ENCODE results near the gene MCTP2. TPM values are rescaled to one million over a fixed set of nuclear protein-coding genes. Genes with fewer than 3 reads are reported as not detected.

MCTP2 gene
- total RNA-seq, 2 donors from 2014 or later: 25.4 to 46.3 TPM

GRCh38 chr15:94263341-94264273 is 32.2 kb downstream of the MCTP2 start:
- Histone ChIP-seq H3K27me3 (replicated peaks; ENCODE audit: insufficient read depth) (no peaks in the 10 kb centered on the region), H3K4me1 (replicated peaks) (no peaks in the 10 kb centered on the region), H3K9me3 (no peaks in the 10 kb centered on the region), H3K4me3 (no peak overlapping the region), H3K27ac (no peak overlapping the region), H3K36me3 (no peaks in the 10 kb centered on the region)
- 79% methylated on average over 7 of the region's 7 CpGs for WGBS
- TF ChIP-seq POLR2AphosphoS5 (IDR thresholded peaks at IDR 0.05) (no peak), POLR2A (IDR thresholded peaks at IDR 0.05) (no peak), CTCF (IDR thresholded peaks at IDR 0.05) (no peak)
- no peak for DNase-seq (ENCODE audit: low spot score)
- intact Hi-C loops (cut with DNase I): no loop called here

GRCh38 chr15:94265009-94265408 is 33.6 kb downstream of the MCTP2 start:
- DNase-seq (ENCODE audit: low spot score): no peak
- no peak overlapping the region for H3K27ac ChIP-seq
- intact Hi-C loops (cut with DNase I): no loop called here
- no peaks in the 10 kb centered on the region for H3K4me1 ChIP-seq (replicated peaks)
- H3K4me3 ChIP-seq: no peak overlapping the region
- H3K27me3 ChIP-seq (replicated peaks; ENCODE audit: insufficient read depth): no peaks in the 10 kb centered on the region
- no peaks in the 10 kb centered on the region for H3K36me3 ChIP-seq
- TF ChIP-seq CTCF (IDR thresholded peaks at IDR 0.05) (no peak), POLR2AphosphoS5 (IDR thresholded peaks at IDR 0.05) (no peak), POLR2A (IDR thresholded peaks at IDR 0.05) (no peak)
- 68% methylated on average over 4 of the region's 4 CpGs for WGBS
- no peaks in the 10 kb centered on the region for H3K9me3 ChIP-seq

- no peak for TF ChIP-seq CTCF (IDR thresholded peaks at IDR 0.05)
- no peak for TF ChIP-seq POLR2AphosphoS5 (IDR thresholded peaks at IDR 0.05)
- TF ChIP-seq POLR2A (IDR thresholded peaks at IDR 0.05): no peak
- WGBS: 75% methylated on average over 6 of the region's 6 CpGs
Observed at GRCh38 chr15:94265982-94266381, 34.6 kb downstream of the MCTP2 start.

GRCh38 chr15:94266789-94267188 is 35.4 kb downstream of the MCTP2 start:
- no peak for TF ChIP-seq POLR2A (IDR thresholded peaks at IDR 0.05)
- intact Hi-C loops (cut with DNase I): no loop called here
- H3K4me3 ChIP-seq: no peak overlapping the region
- no peaks in the 10 kb centered on the region for H3K4me1 ChIP-seq (replicated peaks)
- no peaks in the 10 kb centered on the region for H3K27me3 ChIP-seq (replicated peaks; ENCODE audit: insufficient read depth)
- H3K27ac ChIP-seq: no peak overlapping the region
- no peaks in the 10 kb centered on the region for H3K36me3 ChIP-seq
- 72% methylated on average over 3 of the region's 3 CpGs for WGBS
- no peak for DNase-seq (ENCODE audit: low spot score)
- H3K9me3 ChIP-seq: no peaks in the 10 kb centered on the region

More at GRCh38 chr15:94265982-94266381, 34.6 kb downstream of the MCTP2 start:
- Histone ChIP-seq H3K4me3 (no peak overlapping the region), H3K9me3 (no peaks in the 10 kb centered on the region), H3K4me1 (replicated peaks) (no peaks in the 10 kb centered on the region), H3K27ac (no peak overlapping the region), H3K36me3 (no peaks in the 10 kb centered on the region), H3K27me3 (replicated peaks; ENCODE audit: insufficient read depth) (no peaks in the 10 kb centered on the region)
- DNase-seq (ENCODE audit: low spot score): no peak
- intact Hi-C loops (cut with DNase I): no loop called here

- no peak overlapping the region for H3K27ac ChIP-seq
- H3K27me3 ChIP-seq (replicated peaks; ENCODE audit: insufficient read depth): no peaks in the 10 kb centered on the region
- intact Hi-C loops (cut with DNase I): no loop called here
- no peaks in the 10 kb centered on the region for H3K36me3 ChIP-seq
- H3K4me3 ChIP-seq: no peak overlapping the region
- TF ChIP-seq POLR2AphosphoS5 (IDR thresholded peaks at IDR 0.05): no peak
- TF ChIP-seq POLR2A (IDR thresholded peaks at IDR 0.05): no peak
- no peaks in the 10 kb centered on the region for H3K9me3 ChIP-seq
- no peaks in the 10 kb centered on the region for H3K4me1 ChIP-seq (replicated peaks)
- no peak for DNase-seq (ENCODE audit: low spot score)
- WGBS: 93% methylated on average over 2 of the region's 2 CpGs
Observed at GRCh38 chr15:94269954-94270353, 38.6 kb downstream of the MCTP2 start.

GRCh38 chr15:94270570-94270969 is 39.2 kb downstream of the MCTP2 start:
- no peak for TF ChIP-seq POLR2A (IDR thresholded peaks at IDR 0.05)
- no peak for TF ChIP-seq CTCF (IDR thresholded peaks at IDR 0.05)
- TF ChIP-seq POLR2AphosphoS5 (IDR thresholded peaks at IDR 0.05): no peak
- Histone ChIP-seq H3K4me1 (replicated peaks) (no peaks in the 10 kb centered on the region), H3K4me3 (no peak overlapping the region), H3K27ac (no peak overlapping the region), H3K27me3 (replicated peaks; ENCODE audit: insufficient read depth) (no peaks in the 10 kb centered on the region), H3K36me3 (no peaks in the 10 kb centered on the region), H3K9me3 (no peaks in the 10 kb centered on the region)
- no peak for DNase-seq (ENCODE audit: low spot score)
- whole genome bisulfite sequencing: 89% methylated on average over 2 of the region's 2 CpGs
- intact Hi-C loops (cut with DNase I): no loop called here
